Measurements from ENCODE around the gene DISP2. TPM values are rescaled to one million over a fixed set of nuclear protein-coding genes. Genes with fewer than 3 reads are reported as not detected.

The DISP2 gene
- total and polyA plus RNA-seq, 9 of the 15 experiments (the other 6 are each of a cell fraction or from before 2014, with no cell fraction given): 0.06 to 0.89 (median 0.15) TPM; not detected in 1

- TF ChIP-seq HCFC1 (IDR thresholded peaks at IDR 0.05; ENCODE audit: low read depth, low read length): peak; percentile 92
- TF ChIP-seq KAT7 (CRISPR knock-in tag; IDR thresholded peaks at IDR 0.05; ENCODE audit: borderline replicate concordance): peak; percentile 72; the same call in 1 of the 2 replicates
- peak; percentile 72 for TF ChIP-seq TAF9B (IDR thresholded peaks at IDR 0.05; ENCODE audit: partially characterized antibody)
- TF ChIP-seq NFYB (IDR thresholded peaks at IDR 0.05; ENCODE audit: extremely low read depth, insufficient read length): no peak
- no peak for TF ChIP-seq ELF4 (CRISPR knock-in tag; IDR thresholded peaks at IDR 0.05)
- no peak for TF ChIP-seq CGGBP1 (CRISPR knock-in tag; IDR thresholded peaks at IDR 0.05)
- no peak for TF ChIP-seq ZNF24 (IDR thresholded peaks at IDR 0.05)
- TF ChIP-seq NUFIP1 (IDR thresholded peaks at IDR 0.05; ENCODE audit: partially characterized antibody): no peak
- TF ChIP-seq IRF2 (CRISPR knock-in tag; IDR thresholded peaks at IDR 0.05): no peak
- no peak; the same call in 1 of the 2 replicates for TF ChIP-seq ZNF395 (CRISPR knock-in tag; IDR thresholded peaks at IDR 0.05)
- no peak for TF ChIP-seq THAP7 (CRISPR knock-in tag; IDR thresholded peaks at IDR 0.05)
- TF ChIP-seq MXI1 (IDR thresholded peaks at IDR 0.05; ENCODE audit: low read depth, low read length): no peak
- peak; percentile 36; the same call in 1 of the 2 replicates for TF ChIP-seq VEZF1 (CRISPR knock-in tag; IDR thresholded peaks at IDR 0.05)
- no peak for TF ChIP-seq PCBP2 (IDR thresholded peaks at IDR 0.05; ENCODE audit: low read depth, low read length, poor library complexity, severe bottlenecking)
- TF ChIP-seq ZBTB34 (CRISPR knock-in tag; IDR thresholded peaks at IDR 0.05): no peak
- no peak for TF ChIP-seq MITF (IDR thresholded peaks at IDR 0.05)
- TF ChIP-seq KLF16 (IDR thresholded peaks at IDR 0.05): no peak
- TF ChIP-seq ZNF766 (CRISPR knock-in tag; conservative IDR thresholded peaks at IDR 0.05): peak; percentile 96
- TF ChIP-seq CHD2 (IDR thresholded peaks at IDR 0.05; ENCODE audit: low read depth, low read length): no peak
- peak; percentile 70 for TF ChIP-seq KLF1 (tag; IDR thresholded peaks at IDR 0.05)
These were observed 24.8 kb downstream of the DISP2 start, which contains the start of gene KNSTRN (continued) for GRCh38 chr15:40382580-40383456.

All from K562 (cell line).